ENCODE results near the gene DDX17. TPM values are rescaled to one million over a fixed set of nuclear protein-coding genes. Genes with fewer than 3 reads are reported as not detected.

Gene DDX17
- total and polyA plus RNA-seq, 2 of the 4 experiments (the other 2 are of a cell fraction): 240 to 371 TPM

GRCh38 chr22:38443628-38444521 lies 62.2 kb downstream of the DDX17 start:
- H2BK120ac ChIP-seq (ENCODE audit: low read depth, low read length): no peak overlapping the region
- no peak overlapping the region for H3K18ac ChIP-seq (ENCODE audit: low read depth, low read length)
- 53% methylated on average over 9 of the region's 21 CpGs; no CpG with 5 or more reads in 1 of the 2 experiments for WGBS, 2 experiments (ENCODE audit: extremely low coverage in 2 of 2, insufficient read length in 1 of 2)
- no peaks in the 10 kb centered on the region for H3K79me1 ChIP-seq (ENCODE audit: low read depth in 1 of 2, low read length in 2 of 2)
- H3K9ac ChIP-seq (ENCODE audit: low read depth, low read length): no peak overlapping the region
- POLR2A ChIA-PET (ENCODE audit: unreplicated experiment): no interaction called here
- intact Hi-C loops (cut with micrococcal nuclease) (no loop called here), dilution Hi-C loops (cut with HindIII; ENCODE audit: low sequenced_read_pairs, unreplicated experiment) (no loop called here), in situ Hi-C loops (cut with MboI; ENCODE audit: low sequenced_read_pairs) (no loop called here)
- no peaks in the 10 kb centered on the region for H3K9me3 ChIP-seq (ENCODE audit: control insufficient read depth, insufficient read depth, low read length)
- no peaks in the 10 kb centered on the region; the same call in 1 of the 2 replicates for H4K20me1 ChIP-seq (ENCODE audit: insufficient read depth, low read length)
- H3K23ac ChIP-seq (ENCODE audit: low read depth, low read length): no peak overlapping the region; the same call in 1 of the 2 replicates
- H3K14ac ChIP-seq (replicated peaks; ENCODE audit: low read depth, low read length): no peak overlapping the region
- CTCF ChIA-PET: no interaction called here
- no peak overlapping the region for H3K27ac ChIP-seq (ENCODE audit: insufficient read depth, low read length)
- H3K56ac ChIP-seq (ENCODE audit: extremely low read depth, insufficient read depth, low read length): no peak overlapping the region
- H3K9me1 ChIP-seq (ENCODE audit: insufficient read depth, low read length): no peaks in the 10 kb centered on the region
- no peak overlapping the region for H2AK5ac ChIP-seq (ENCODE audit: low read depth, low read length)
- no peaks in the 10 kb centered on the region for H3K36me3 ChIP-seq (ENCODE audit: control insufficient read depth, insufficient read depth, low read length)
- no peak overlapping the region for H2BK5ac ChIP-seq (ENCODE audit: low read depth, low read length, poor library complexity, severe bottlenecking)
- no peak overlapping the region for H2AFZ ChIP-seq (replicated peaks; ENCODE audit: low read length, poor library complexity)
- ATAC-seq (ENCODE audit: low read depth): no peak
- no TSS peak for BruUV-seq (replicated peaks)
- H3K4me2 ChIP-seq (ENCODE audit: low read depth, low read length): no peak overlapping the region
- no peak overlapping the region for H3K4me3 ChIP-seq (ENCODE audit: insufficient read depth, low read depth, low read length)
- no peak overlapping the region for H4K8ac ChIP-seq (ENCODE audit: low read depth in 2 of 2, low read length in 2 of 2)
- H2BK20ac ChIP-seq (ENCODE audit: low read depth, low read length): no peak overlapping the region
- H4K91ac ChIP-seq (ENCODE audit: insufficient read depth, low read depth, low read length): no peak overlapping the region
- H3K4me1 ChIP-seq (ENCODE audit: control insufficient read depth, insufficient read depth, low read length): no peaks in the 10 kb centered on the region
- H3K4ac ChIP-seq (ENCODE audit: low read depth, low read length): no peak overlapping the region
- H2BK15ac ChIP-seq (ENCODE audit: low read depth, low read length): no peak overlapping the region
- H2AK9ac ChIP-seq (replicated peaks; ENCODE audit: low read depth, low read length, poor library complexity): no peak overlapping the region
- peaks cover 58% of the 10 kb centered on the region for H3K27me3 ChIP-seq (ENCODE audit: control insufficient read depth, insufficient read depth, low read length)
- DNase-seq: no peak
- H4K5ac ChIP-seq (ENCODE audit: low read depth, low read length): no peak overlapping the region
- TF ChIP-seq RFX5 (IDR thresholded peaks at IDR 0.05; ENCODE audit: low read depth, low read length) (no peak), CEBPB (IDR thresholded peaks at IDR 0.05; ENCODE audit: low read depth, low read length) (no peak), NFE2L2 (IDR thresholded peaks at IDR 0.05; ENCODE audit: low read depth, low read length) (no peak), RAD21 (IDR thresholded peaks at IDR 0.05; ENCODE audit: low read length) (no peak), MXI1 (IDR thresholded peaks at IDR 0.05; ENCODE audit: borderline replicate concordance, low read depth, low read length) (no peak), MAFK (IDR thresholded peaks at IDR 0.05; ENCODE audit: low read depth, low read length) (no peak), CHD1 (IDR thresholded peaks at IDR 0.05; ENCODE audit: low read depth, low read length) (no peak), MAZ (IDR thresholded peaks at IDR 0.05; ENCODE audit: borderline replicate concordance, low read depth, low read length) (no peak), FOS (IDR thresholded peaks at IDR 0.05; ENCODE audit: low read depth, low read length) (no peak), POLR2A (IDR thresholded peaks at IDR 0.05; ENCODE audit: low read depth, low read length) (no peak), RCOR1 (IDR thresholded peaks at IDR 0.05; ENCODE audit: insufficient replicate concordance, low read length) (no peak), BHLHE40 (IDR thresholded peaks at IDR 0.05; ENCODE audit: low read depth, low read length) (no peak), USF2 (IDR thresholded peaks at IDR 0.05; ENCODE audit: low read depth, low read length) (no peak), SMC3 (IDR thresholded peaks at IDR 0.05; ENCODE audit: low read depth, low read length) (no peak)
- TF ChIP-seq, protein P1, sequence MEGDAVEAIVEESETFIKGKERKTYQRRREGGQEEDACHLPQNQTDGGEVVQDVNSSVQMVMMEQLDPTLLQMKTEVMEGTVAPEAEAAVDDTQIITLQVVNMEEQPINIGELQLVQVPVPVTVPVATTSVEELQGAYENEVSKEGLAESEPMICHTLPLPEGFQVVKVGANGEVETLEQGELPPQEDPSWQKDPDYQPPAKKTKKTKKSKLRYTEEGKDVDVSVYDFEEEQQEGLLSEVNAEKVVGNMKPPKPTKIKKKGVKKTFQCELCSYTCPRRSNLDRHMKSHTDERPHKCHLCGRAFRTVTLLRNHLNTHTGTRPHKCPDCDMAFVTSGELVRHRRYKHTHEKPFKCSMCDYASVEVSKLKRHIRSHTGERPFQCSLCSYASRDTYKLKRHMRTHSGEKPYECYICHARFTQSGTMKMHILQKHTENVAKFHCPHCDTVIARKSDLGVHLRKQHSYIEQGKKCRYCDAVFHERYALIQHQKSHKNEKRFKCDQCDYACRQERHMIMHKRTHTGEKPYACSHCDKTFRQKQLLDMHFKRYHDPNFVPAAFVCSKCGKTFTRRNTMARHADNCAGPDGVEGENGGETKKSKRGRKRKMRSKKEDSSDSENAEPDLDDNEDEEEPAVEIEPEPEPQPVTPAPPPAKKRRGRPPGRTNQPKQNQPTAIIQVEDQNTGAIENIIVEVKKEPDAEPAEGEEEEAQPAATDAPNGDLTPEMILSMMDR (conservative IDR thresholded peaks at IDR 0.05; ENCODE audit: low read depth, low read length): no peak
